HUES6 (cell line): Measurements from ENCODE around the gene RAB42.
A peak's percentile ranks its signal among the peaks of the same experiment; 100 is the strongest.

Experiments
- H3K27ac ChIP-seq: 2 replicates; pipeline ENCODE4 v1.7.0; 2013; ENCODE audit warnings: low read depth, mild to moderate bottlenecking, low read length, inconsistent platforms
- H3K27me3 ChIP-seq: 2 replicates; pipeline ENCODE4 v1.6.1; 2013; ENCODE audit warnings: low read length; ENCODE audit not compliant: control insufficient read depth, insufficient read depth
- H3K36me3 ChIP-seq: 2 replicates; pipeline ENCODE4 v1.6.1; 2013; ENCODE audit warnings: low read length; ENCODE audit not compliant: control insufficient read depth, insufficient read depth
- H3K4me1 ChIP-seq: 2 replicates; pipeline ENCODE4 v1.6.1; 2013; ENCODE audit warnings: low read length; ENCODE audit not compliant: control insufficient read depth, insufficient read depth
- H3K4me3 ChIP-seq: 2 replicates; pipeline ENCODE4 v1.5.1; 2013; ENCODE audit warnings: low read depth, low read length
- H3K9ac ChIP-seq: one replicate; pipeline ENCODE4 v1.6.1; 2013; ENCODE audit warnings: mild to moderate bottlenecking, low read length
- H3K9me3 ChIP-seq: 2 replicates; pipeline ENCODE4 v1.6.1; 2013; ENCODE audit warnings: low read depth, low read length; ENCODE audit not compliant: control insufficient read depth, insufficient read depth

Gene RAB42, protein sequence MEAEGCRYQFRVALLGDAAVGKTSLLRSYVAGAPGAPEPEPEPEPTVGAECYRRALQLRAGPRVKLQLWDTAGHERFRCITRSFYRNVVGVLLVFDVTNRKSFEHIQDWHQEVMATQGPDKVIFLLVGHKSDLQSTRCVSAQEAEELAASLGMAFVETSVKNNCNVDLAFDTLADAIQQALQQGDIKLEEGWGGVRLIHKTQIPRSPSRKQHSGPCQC

DNA sequence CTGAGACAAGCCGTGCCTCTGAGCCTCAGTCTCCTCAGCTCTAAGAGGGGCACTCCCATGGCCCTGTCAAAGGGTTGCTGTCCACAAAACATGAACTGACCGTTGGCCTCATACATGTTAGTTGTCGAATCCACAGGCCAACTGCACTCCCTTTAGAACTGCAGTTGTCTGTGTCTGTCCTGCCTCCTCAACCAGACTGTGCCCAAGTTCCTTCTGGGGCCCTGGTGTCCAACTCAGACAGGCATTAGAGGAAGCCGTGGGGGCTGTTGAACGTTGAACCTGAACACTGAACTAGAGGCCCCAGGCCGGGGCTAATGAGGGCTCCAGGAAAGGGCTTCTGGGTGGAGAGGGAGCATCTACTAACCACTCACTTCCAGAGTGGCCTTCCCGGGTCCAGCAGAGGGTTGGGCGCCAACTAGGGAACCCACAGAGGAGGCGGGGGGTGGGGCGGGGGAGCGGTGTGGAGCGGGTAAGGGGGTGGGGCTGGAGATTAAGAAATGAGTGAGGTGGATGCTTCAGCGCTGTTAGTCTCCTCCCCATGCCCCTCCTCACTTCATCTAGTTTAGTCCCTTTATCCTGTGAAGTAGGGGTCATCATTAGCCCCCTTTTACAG, at the start of gene RAB42:
TSS of gene RAB42 (plus strand) at position 558 of the 613 bp plus-strand sequence. CDS start 247 bp downstream, outside the sequence.
- no peaks in the 10 kb centered on the region for H3K36me3 ChIP-seq
- H3K4me3 ChIP-seq, result peak within 1 kb of the TSS; percentile 74
- H3K27ac ChIP-seq, result no peak within 1 kb of the TSS
- H3K9ac ChIP-seq, result peak within 1 kb of the TSS; percentile 65
- H3K27me3 ChIP-seq, result peaks cover 9% of the 10 kb centered on the region
- no peaks in the 10 kb centered on the region for H3K9me3 ChIP-seq
- H3K4me1 ChIP-seq, result peaks cover 26% of the 10 kb centered on the region

DNA sequence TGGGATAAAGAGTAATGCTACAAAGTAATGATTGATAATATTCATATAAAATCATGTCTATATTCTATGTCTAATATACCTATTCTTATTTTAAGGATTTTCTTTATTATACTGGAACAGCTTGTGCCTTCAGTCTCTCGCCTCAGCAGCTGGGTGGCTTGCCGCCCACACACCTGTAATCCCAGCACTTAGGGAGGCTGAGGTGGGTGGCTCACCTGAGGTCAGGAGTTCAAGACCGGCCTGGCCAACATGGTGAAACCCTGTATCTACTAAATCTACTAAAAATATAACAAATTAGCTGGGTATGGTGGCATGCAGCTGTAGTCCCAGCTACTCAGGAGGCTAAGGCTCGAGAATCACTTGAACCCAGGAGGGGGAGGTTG, 46.8 kb upstream of the RAB42 start:
- Histone ChIP-seq H3K9me3 (no peaks in the 10 kb centered on the region), H3K4me3 (no peak overlapping the region), H3K27me3 (no peaks in the 10 kb centered on the region), H3K4me1 (no peaks in the 10 kb centered on the region), H3K27ac (no peak overlapping the region), H3K9ac (no peak overlapping the region), H3K36me3 (no peaks in the 10 kb centered on the region)

DNA sequence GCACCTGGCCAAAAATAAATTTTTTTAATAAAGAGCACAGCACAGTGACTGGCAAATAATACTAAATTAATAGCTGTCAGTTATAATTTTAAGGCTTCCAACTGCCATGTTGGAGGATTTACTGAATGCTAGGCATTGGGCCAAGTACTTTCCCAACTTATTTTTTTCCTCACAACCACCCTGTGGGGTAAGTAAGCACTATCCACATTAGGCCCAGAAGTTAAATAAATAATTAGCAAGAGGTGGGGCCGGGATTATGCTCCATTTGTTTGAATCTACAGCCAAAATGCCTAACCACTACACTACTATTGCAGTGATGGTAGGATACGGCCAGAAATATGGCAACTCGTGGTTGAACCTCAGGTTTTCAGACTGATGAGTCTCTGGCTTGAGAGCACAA, 43.7 kb upstream of the RAB42 start:
- H3K9ac ChIP-seq, result no peak overlapping the region
- no peaks in the 10 kb centered on the region for H3K36me3 ChIP-seq

DNA sequence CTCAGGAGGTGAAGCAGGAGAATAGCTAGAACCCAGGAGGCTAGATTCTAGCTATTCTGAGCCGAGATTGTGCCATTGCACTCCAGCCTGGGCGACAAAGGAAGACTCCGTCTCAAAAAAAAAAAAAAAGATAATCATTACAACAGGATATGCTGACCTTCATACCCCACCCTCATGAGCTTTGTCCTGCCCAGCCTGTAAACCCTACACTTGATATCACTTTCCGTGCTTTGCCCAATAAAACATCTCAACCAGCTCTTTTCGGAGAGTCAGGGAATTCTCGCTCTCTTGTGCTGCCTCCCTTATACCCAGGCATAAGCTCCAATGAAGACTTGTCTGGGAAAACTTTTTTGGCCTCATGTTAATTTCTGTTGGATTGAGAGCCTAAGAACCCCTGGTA, 40.7 kb upstream of the RAB42 start:
- H3K27ac ChIP-seq, result no peak overlapping the region
- peaks cover 11% of the 10 kb centered on the region for H3K36me3 ChIP-seq
- H3K4me3 ChIP-seq, result no peak overlapping the region
- H3K9ac ChIP-seq, result no peak overlapping the region
- H3K27me3 ChIP-seq, result no peaks in the 10 kb centered on the region
- H3K9me3 ChIP-seq, result no peaks in the 10 kb centered on the region
- H3K4me1 ChIP-seq, result 0 out of 2 replicates have a peak, but pooled peaks cover 6% of the 10 kb centered on the region

More for the DNA sequence above, 43.7 kb upstream of the RAB42 start:
- Histone ChIP-seq H3K4me1 (0 out of 2 replicates have a peak, but pooled peaks cover 6% of the 10 kb centered on the region), H3K27me3 (no peaks in the 10 kb centered on the region), H3K27ac (no peak overlapping the region), H3K9me3 (no peaks in the 10 kb centered on the region), H3K4me3 (no peak overlapping the region)

- no peaks in the 10 kb centered on the region for H3K9me3 ChIP-seq
- H3K4me1 ChIP-seq, result 0 out of 2 replicates have a peak, but pooled peaks cover 6% of the 10 kb centered on the region
- H3K27me3 ChIP-seq, result no peaks in the 10 kb centered on the region
- H3K27ac ChIP-seq, result peak within 1 kb of the TSS; percentile 89
- H3K36me3 ChIP-seq, result peaks cover 17% of the 10 kb centered on the region
- peak within 1 kb of the TSS; percentile 89 for H3K4me3 ChIP-seq
- peak within 1 kb of the TSS; percentile 90 for H3K9ac ChIP-seq
Measured at GRCh38 chr1:28552758-28553663, 39.1 kb upstream of the RAB42 start, which contains the start of gene TRNAU1AP. Gene TRNAU1AP (plus strand): TSS chr1:28553085. CDS start chr1:28553111, 26 bp downstream.

DNA sequence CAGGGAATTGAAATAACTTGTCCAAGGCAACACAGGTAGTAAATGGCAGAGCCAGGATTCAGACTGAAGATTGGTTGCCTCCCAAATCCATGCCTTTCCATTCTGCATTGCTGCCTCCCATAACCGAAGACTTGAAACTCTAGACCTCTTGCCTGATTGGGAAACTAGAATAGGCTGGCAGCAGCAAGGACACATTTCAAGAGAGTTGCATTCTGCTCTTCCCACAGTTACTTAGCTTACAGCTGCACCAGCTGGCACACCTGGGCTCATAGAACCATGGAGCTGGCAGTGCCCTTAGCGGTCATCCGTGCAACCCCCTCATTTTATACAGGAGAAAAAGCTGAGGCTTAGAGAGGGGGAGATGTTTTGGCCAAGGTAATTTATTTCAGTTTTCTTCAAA, 31.2 kb upstream of the RAB42 start:
- Histone ChIP-seq H3K27me3 (no peaks in the 10 kb centered on the region), H3K27ac (no peak overlapping the region), H3K36me3 (peaks cover 62% of the 10 kb centered on the region), H3K4me3 (no peak overlapping the region), H3K4me1 (no peaks in the 10 kb centered on the region), H3K9me3 (no peaks in the 10 kb centered on the region), H3K9ac (no peak overlapping the region)

- peaks cover 75% of the 10 kb centered on the region for H3K36me3 ChIP-seq
- H3K9me3 ChIP-seq, result no peaks in the 10 kb centered on the region
- no peak overlapping the region for H3K27ac ChIP-seq
- H3K4me1 ChIP-seq, result no peaks in the 10 kb centered on the region
- H3K9ac ChIP-seq, result no peak overlapping the region
- H3K27me3 ChIP-seq, result no peaks in the 10 kb centered on the region
- no peak overlapping the region for H3K4me3 ChIP-seq
Measured at GRCh38 chr1:28564310-28564709, 27.8 kb upstream of the RAB42 start.

- no peaks in the 10 kb centered on the region for H3K9me3 ChIP-seq
- no peak overlapping the region for H3K27ac ChIP-seq
- H3K36me3 ChIP-seq, result peaks cover 68% of the 10 kb centered on the region
Measured at GRCh38 chr1:28565040-28565439, 27.0 kb upstream of the RAB42 start.

GRCh38 chr1:28565726-28566125, 26.3 kb upstream of the RAB42 start:
- Histone ChIP-seq H3K9ac (no peak overlapping the region), H3K27ac (no peak overlapping the region), H3K36me3 (peaks cover 63% of the 10 kb centered on the region), H3K27me3 (no peaks in the 10 kb centered on the region), H3K4me3 (no peak overlapping the region), H3K9me3 (no peaks in the 10 kb centered on the region), H3K4me1 (no peaks in the 10 kb centered on the region)

More at GRCh38 chr1:28565040-28565439, 27.0 kb upstream of the RAB42 start:
- Histone ChIP-seq H3K27me3 (no peaks in the 10 kb centered on the region), H3K4me1 (no peaks in the 10 kb centered on the region), H3K4me3 (no peak overlapping the region), H3K9ac (no peak overlapping the region)

GRCh38 chr1:28566931-28567330, 25.1 kb upstream of the RAB42 start:
- no peak overlapping the region for H3K4me3 ChIP-seq
- H3K4me1 ChIP-seq, result no peaks in the 10 kb centered on the region
- H3K9ac ChIP-seq, result no peak overlapping the region
- no peak overlapping the region for H3K27ac ChIP-seq
- no peaks in the 10 kb centered on the region for H3K27me3 ChIP-seq
- no peaks in the 10 kb centered on the region for H3K9me3 ChIP-seq
- peaks cover 62% of the 10 kb centered on the region for H3K36me3 ChIP-seq

DNA sequence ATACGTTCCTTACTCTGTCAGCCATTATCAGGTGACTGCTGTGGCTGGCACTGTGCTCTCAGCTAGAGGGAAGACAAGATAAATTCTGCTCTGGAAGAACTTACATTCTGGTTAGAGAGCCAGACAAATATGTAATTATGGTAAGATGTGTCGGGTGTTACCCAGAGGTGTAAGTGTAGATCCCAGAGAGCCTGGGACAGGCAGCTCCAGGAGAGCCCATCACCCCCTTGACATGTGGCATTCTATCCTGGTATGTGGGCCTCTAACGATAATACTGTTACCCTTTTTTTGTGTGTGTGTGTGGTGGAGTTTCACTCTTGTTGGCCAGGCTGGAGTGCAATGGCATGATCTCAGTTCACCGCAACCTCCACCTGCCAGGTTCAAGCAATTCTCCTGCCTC, 20.2 kb upstream of the RAB42 start:
- Histone ChIP-seq H3K9me3 (no peaks in the 10 kb centered on the region), H3K36me3 (peaks cover 51% of the 10 kb centered on the region)

More for the DNA sequence above, 20.2 kb upstream of the RAB42 start:
- no peak overlapping the region for H3K27ac ChIP-seq
- no peaks in the 10 kb centered on the region for H3K4me1 ChIP-seq
- H3K9ac ChIP-seq, result no peak overlapping the region
- H3K4me3 ChIP-seq, result no peak overlapping the region
- no peaks in the 10 kb centered on the region for H3K27me3 ChIP-seq
